B cell (primary cell): Measurements from ENCODE around the gene TIMM50.

Experiments used
- CTCF ChIP-seq: fragments of 200-600 bp; IDR thresholded peaks from one replicate; pipeline ENCODE4 v1.8.0; 2022; ENCODE audit warnings: antibody characterized with exemption, mild to moderate bottlenecking
- EZH2 ChIP-seq: IDR thresholded peaks from 2 replicates; pipeline ENCODE4 v1.6.1; 2012; ENCODE audit warnings: borderline replicate concordance, low read depth, mild to moderate bottlenecking, moderate library complexity, low read length; ENCODE audit not compliant: insufficient read depth, poor library complexity, severe bottlenecking

- TF ChIP-seq CTCF (no peak), EZH2 (no peak)
Observed at GRCh38 chr19:39436350-39436716, 44.3 kb upstream of the TIMM50 start.
